ENCODE results near the gene DELE1. TPM values are rescaled to one million over a fixed set of nuclear protein-coding genes. Genes with fewer than 3 reads are reported as not detected.

Gene DELE1
- polyA plus RNA-seq, 1 donor from 2014 or later: 49.6 TPM

DNA sequence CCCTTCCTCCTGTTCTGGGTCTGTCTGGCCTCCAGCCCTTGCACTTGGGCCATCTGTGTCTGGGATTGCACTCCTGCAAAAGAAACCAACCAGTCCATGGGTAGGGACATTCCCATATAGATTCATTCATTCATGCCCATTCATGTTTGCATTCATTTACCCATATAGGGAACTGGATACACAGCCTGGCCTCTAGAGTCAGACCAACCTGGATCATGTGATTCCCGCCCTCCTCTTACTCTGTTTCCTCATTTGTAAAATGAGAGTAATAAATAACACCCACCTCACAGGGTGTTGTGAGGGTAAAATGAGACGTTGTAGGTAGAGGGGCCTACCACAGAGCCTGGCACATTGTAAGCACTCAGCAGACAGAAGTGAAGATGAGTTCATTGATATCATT is 25.8 kb downstream of the DELE1 start:
- Histone ChIP-seq H3K9me2 (ENCODE audit: insufficient read depth, low read length) (no peaks in the 10 kb centered on the region), H3K27me3 (ENCODE audit: insufficient read depth, low read depth, low read length) (no peaks in the 10 kb centered on the region), H3K4me3 (ENCODE audit: low read length) (no peak overlapping the region), H3K4me2 (ENCODE audit: low read length) (no peak overlapping the region), H3K9ac (ENCODE audit: low read length) (no peak overlapping the region), H3K36me3 (ENCODE audit: insufficient read depth, low read length) (no peaks in the 10 kb centered on the region), H3K27ac (ENCODE audit: low read length) (no peak overlapping the region), H3K9me3 (ENCODE audit: low read length) (no peaks in the 10 kb centered on the region), H3K79me2 (replicated peaks; ENCODE audit: insufficient read depth, low read length) (no peaks in the 10 kb centered on the region), H3F3A (ENCODE audit: insufficient read depth, low read length, poor library complexity, severe bottlenecking) (no peaks in the 10 kb centered on the region), H2AFZ (ENCODE audit: low read depth, low read length) (no peak overlapping the region), H4K20me1 (ENCODE audit: insufficient read depth) (no peaks in the 10 kb centered on the region)
- TF ChIP-seq TAF1 (IDR thresholded peaks at IDR 0.05; ENCODE audit: low read depth) (no peak), MXI1 (conservative IDR thresholded peaks at IDR 0.05; ENCODE audit: poor library complexity, severe bottlenecking) (no peak), RAD21 (conservative IDR thresholded peaks at IDR 0.05) (no peak), SMC3 (conservative IDR thresholded peaks at IDR 0.05; ENCODE audit: poor library complexity) (no peak), CTCF (IDR thresholded peaks at IDR 0.05; ENCODE audit: poor library complexity, severe bottlenecking) (no peak), EP300 (conservative IDR thresholded peaks at IDR 0.05; ENCODE audit: poor library complexity, severe bottlenecking) (no peak), POLR2AphosphoS5 (IDR thresholded peaks at IDR 0.05) (no peak), EZH2 (IDR thresholded peaks at IDR 0.05; ENCODE audit: borderline replicate concordance, insufficient read depth, low read length, poor library complexity, severe bottlenecking) (no peak)
- TF ChIP-seq, protein P1, sequence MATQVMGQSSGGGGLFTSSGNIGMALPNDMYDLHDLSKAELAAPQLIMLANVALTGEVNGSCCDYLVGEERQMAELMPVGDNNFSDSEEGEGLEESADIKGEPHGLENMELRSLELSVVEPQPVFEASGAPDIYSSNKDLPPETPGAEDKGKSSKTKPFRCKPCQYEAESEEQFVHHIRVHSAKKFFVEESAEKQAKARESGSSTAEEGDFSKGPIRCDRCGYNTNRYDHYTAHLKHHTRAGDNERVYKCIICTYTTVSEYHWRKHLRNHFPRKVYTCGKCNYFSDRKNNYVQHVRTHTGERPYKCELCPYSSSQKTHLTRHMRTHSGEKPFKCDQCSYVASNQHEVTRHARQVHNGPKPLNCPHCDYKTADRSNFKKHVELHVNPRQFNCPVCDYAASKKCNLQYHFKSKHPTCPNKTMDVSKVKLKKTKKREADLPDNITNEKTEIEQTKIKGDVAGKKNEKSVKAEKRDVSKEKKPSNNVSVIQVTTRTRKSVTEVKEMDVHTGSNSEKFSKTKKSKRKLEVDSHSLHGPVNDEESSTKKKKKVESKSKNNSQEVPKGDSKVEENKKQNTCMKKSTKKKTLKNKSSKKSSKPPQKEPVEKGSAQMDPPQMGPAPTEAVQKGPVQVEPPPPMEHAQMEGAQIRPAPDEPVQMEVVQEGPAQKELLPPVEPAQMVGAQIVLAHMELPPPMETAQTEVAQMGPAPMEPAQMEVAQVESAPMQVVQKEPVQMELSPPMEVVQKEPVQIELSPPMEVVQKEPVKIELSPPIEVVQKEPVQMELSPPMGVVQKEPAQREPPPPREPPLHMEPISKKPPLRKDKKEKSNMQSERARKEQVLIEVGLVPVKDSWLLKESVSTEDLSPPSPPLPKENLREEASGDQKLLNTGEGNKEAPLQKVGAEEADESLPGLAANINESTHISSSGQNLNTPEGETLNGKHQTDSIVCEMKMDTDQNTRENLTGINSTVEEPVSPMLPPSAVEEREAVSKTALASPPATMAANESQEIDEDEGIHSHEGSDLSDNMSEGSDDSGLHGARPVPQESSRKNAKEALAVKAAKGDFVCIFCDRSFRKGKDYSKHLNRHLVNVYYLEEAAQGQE (IDR thresholded peaks at IDR 0.05; ENCODE audit: borderline replicate concordance): no peak

GRCh38 chr5:141950207-141951005 is 26.7 kb downstream of the DELE1 start:
- Histone ChIP-seq H3K4me3 (ENCODE audit: low read length) (no peak overlapping the region), H3K36me3 (ENCODE audit: insufficient read depth, low read length) (no peaks in the 10 kb centered on the region), H3K9me2 (ENCODE audit: insufficient read depth, low read length) (no peaks in the 10 kb centered on the region), H3K9ac (ENCODE audit: low read length) (no peak overlapping the region), H3F3A (ENCODE audit: insufficient read depth, low read length, poor library complexity, severe bottlenecking) (no peaks in the 10 kb centered on the region), H3K4me2 (ENCODE audit: low read length) (no peak overlapping the region), H3K27ac (ENCODE audit: low read length) (no peak overlapping the region), H4K20me1 (ENCODE audit: insufficient read depth) (no peaks in the 10 kb centered on the region), H3K27me3 (ENCODE audit: insufficient read depth, low read depth, low read length) (no peaks in the 10 kb centered on the region), H2AFZ (ENCODE audit: low read depth, low read length) (no peak overlapping the region), H3K9me3 (ENCODE audit: low read length) (no peaks in the 10 kb centered on the region), H3K79me2 (replicated peaks; ENCODE audit: insufficient read depth, low read length) (no peaks in the 10 kb centered on the region)
- TF ChIP-seq POLR2AphosphoS5 (IDR thresholded peaks at IDR 0.05): no peak
- no peak for TF ChIP-seq CTCF (IDR thresholded peaks at IDR 0.05; ENCODE audit: poor library complexity, severe bottlenecking)
- TF ChIP-seq, protein P1 (IDR thresholded peaks at IDR 0.05; ENCODE audit: borderline replicate concordance): no peak
- TF ChIP-seq EZH2 (IDR thresholded peaks at IDR 0.05; ENCODE audit: borderline replicate concordance, insufficient read depth, low read length, poor library complexity, severe bottlenecking): no peak
- no peak for TF ChIP-seq RAD21 (conservative IDR thresholded peaks at IDR 0.05)
- TF ChIP-seq TAF1 (IDR thresholded peaks at IDR 0.05; ENCODE audit: low read depth): no peak
- no peak for TF ChIP-seq MXI1 (conservative IDR thresholded peaks at IDR 0.05; ENCODE audit: poor library complexity, severe bottlenecking)
- no peak for TF ChIP-seq SMC3 (conservative IDR thresholded peaks at IDR 0.05; ENCODE audit: poor library complexity)
- no peak for TF ChIP-seq EP300 (conservative IDR thresholded peaks at IDR 0.05; ENCODE audit: poor library complexity, severe bottlenecking)

Data from neural cell (in vitro differentiated cells).